GM19099 (cell line): ENCODE results near the gene UQCRHL.
A peak's percentile ranks its signal among the peaks of the same experiment; 100 is the strongest.

ENCODE experiments used
- POLR2A ChIP-seq: IDR thresholded peaks from 3 replicates; pipeline ENCODE4 v1.6.1; 2011; ENCODE audit warnings: low read depth; ENCODE audit not compliant: insufficient read length; ENCODE audit errors: extremely low read depth

UQCRHL gene

GRCh38 chr1:15838721-15839120 is 31.3 kb upstream of the UQCRHL start:
- no peak for TF ChIP-seq POLR2A

GRCh38 chr1:15837931-15838330 is 30.5 kb upstream of the UQCRHL start:
- TF ChIP-seq POLR2A = no peak

GRCh38 chr1:15836772-15837669 is 29.6 kb upstream of the UQCRHL start:
- TF ChIP-seq POLR2A = no peak

- TF ChIP-seq POLR2A = peak; percentile 81
Observed at GRCh38 chr1:15835741-15836510, 28.5 kb upstream of the UQCRHL start.

- no peak for TF ChIP-seq POLR2A
Observed at GRCh38 chr1:15835205-15835740, 27.8 kb upstream of the UQCRHL start.

GRCh38 chr1:15834406-15835204 is 27.2 kb upstream of the UQCRHL start:
- peak; percentile 77 for TF ChIP-seq POLR2A

- TF ChIP-seq POLR2A = no peak
Observed at GRCh38 chr1:15833842-15834405, 26.5 kb upstream of the UQCRHL start.

- no peak for TF ChIP-seq POLR2A
Observed at GRCh38 chr1:15833069-15833679, 25.7 kb upstream of the UQCRHL start.

- no peak for TF ChIP-seq POLR2A
Observed at GRCh38 chr1:15830258-15830657, 22.8 kb upstream of the UQCRHL start.

GRCh38 chr1:15826810-15827507 is 19.5 kb upstream of the UQCRHL start:
- TF ChIP-seq POLR2A = no peak

GRCh38 chr1:15825800-15826199 is 18.4 kb upstream of the UQCRHL start:
- TF ChIP-seq POLR2A = no peak

GRCh38 chr1:15820478-15820877 is 13.0 kb upstream of the UQCRHL start:
- TF ChIP-seq POLR2A = no peak

- no peak for TF ChIP-seq POLR2A
Observed at GRCh38 chr1:15816674-15817073, 9.2 kb upstream of the UQCRHL start.
